HG03558 (cell line): Measurements from ENCODE around the gene ITGB3BP.
"Not testable (repeated sequence)": the region's sequence is repeated elsewhere in the genome, so short reads cannot be mapped to it uniquely, and the experiment has no call there.

Source experiments
- ATAC-seq: cut with Tn5 transposase; IDR thresholded peaks from one replicate; pipeline ENCODE4 v1.9.1; 2021; ENCODE audit warnings: moderate number of reproducible peaks; ENCODE audit not compliant: unreplicated experiment; ENCODE audit errors: extremely low read depth

The ITGB3BP gene

DNA sequence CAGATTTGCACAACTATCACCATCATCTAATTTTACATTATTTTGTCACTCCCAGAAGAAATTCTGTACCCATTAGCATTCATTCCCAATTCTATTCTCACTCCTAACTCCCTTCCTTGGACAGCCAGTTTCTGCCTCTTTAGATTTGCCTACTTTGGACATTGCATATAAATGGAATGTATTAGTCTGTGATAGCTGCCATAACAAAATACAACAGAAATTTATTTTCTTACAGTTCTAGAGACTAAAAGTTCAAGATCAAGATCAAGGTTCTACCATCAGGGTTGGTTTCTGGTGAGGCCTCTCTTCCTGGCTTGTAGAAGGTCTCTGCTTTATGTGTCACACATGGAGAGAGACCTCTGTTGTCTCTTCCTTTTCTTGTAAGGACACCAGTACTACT, 93.7 kb downstream of the ITGB3BP start:
- ATAC-seq, result no peak

DNA sequence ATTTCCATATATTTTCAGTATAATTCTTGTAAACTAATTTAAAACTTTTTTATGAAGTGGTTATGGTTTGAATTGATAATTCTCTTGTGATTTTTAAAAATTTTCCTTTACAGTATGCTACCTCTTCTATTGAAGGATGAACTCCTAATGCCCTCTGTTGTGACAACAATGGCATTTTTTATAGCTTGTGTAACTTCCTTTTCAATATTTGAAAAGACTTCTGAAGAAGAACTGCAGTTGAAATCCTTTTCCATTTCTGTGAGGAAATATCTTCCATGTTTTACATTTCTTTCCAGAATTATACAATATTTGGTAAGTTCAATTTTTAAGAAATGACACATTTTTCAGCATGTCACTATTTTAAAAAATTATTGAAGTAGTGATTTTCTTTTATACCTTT, 94.2 kb downstream of the ITGB3BP start:
- ATAC-seq, result no peak

DNA sequence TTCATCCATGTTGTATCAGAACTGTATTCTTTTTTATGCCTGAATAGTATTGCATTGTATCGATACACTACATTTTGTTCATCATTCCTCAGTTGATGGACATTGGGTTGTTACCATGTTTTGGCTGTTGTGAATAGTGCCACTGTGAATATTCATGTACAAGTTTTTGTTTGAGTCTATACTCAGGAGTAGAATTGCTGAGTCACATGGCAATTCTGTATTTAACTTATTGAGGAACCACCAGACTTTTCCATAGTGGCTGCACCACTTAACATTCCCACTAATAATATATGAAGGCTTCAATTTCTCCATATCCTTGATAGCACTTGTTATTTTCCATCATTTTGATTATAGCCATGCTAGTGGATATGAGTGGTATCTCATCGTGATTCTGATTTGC, 99.4 kb downstream of the ITGB3BP start:
- ATAC-seq, result no peak

DNA sequence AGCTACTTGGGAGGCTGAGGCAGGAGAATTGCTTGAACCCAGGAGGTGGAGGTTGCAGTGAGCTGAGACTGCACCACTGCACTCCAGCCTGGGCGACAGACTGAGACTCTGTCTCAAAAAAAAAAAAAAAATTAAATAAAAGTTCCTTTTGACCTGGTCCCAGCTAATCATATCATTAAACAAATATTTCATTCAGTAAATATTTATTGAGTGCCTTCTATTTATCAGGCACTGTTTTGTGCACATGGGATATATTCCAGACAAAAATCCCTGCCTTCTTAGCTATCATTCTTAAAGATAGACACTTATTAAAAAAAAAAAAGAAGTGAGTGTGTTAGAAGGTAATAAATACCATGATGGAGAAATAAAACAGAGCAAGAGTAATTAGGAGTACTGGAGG, 102.3 kb downstream of the ITGB3BP start:
- not testable (repeated sequence) for ATAC-seq

DNA sequence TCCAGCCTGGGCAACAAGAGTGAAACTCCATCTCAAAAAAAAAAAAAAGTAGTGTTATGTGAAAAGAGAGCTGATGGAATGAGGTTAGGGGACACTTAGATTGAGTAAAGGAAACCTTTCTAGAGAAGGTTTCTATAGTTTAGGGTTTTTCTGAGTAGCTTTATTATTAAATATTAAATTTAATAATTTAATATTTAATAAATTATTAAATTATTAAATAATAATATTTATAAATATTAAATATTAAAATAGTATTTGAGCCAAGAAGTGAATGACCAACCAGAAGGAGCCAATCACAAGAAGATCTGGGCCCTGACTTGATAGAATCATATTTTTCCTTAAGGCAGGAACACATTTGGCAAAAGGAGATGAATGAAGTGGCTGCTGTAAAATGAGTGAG, 104.9 kb downstream of the ITGB3BP start:
- ATAC-seq, result no peak

DNA sequence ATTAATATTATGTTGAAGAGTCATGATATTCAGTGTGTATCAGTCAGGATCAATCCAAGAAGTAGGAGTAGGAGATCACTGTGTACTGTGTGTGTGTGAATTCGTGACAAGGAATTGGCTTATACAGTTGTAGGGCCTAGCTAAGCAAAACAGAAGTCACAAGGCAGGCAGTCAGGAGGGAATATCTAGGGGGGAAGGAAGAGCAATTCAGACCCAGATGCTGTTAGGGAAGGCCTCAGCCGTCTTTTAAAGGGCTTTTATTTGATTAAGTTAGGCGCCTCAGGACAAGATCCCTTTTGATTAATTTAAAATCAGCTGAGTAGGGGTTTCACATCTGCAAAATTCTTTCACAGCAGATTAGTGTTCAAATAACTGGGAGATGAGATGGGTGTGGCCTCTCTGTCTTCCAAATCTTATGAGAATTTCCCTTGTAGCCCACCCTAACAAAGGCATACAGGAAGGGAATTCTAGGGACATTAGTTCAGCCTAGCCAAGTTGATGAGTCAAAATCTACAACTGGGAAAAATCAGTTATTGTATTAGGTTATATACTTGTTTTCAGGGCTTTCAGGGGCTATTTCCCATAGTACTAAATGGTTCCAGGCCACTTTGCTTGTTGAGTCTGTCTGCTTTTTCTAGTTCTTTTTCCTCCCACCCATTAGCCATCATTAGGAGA, 108.2 kb downstream of the ITGB3BP start:
- ATAC-seq, result no peak

DNA sequence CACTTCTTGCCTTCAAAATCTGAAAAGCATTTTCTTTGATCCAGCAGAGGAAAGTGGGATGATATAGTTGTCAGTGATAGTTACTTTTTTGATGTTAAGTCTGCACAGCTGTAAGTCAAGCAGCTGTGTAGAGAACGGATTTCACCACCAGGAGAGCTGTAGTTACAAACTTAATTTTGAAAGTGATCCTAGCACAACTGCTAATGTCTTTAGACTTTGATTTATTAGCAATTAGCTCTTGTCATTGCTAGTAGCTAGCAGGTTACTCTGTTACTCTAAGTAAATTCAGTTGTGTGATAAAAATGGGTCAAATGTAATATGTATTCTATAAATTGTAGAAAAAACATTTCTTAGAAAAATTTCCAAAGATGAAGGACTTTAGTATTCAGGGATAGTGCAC, 109.6 kb downstream of the ITGB3BP start:
- no peak for ATAC-seq

DNA sequence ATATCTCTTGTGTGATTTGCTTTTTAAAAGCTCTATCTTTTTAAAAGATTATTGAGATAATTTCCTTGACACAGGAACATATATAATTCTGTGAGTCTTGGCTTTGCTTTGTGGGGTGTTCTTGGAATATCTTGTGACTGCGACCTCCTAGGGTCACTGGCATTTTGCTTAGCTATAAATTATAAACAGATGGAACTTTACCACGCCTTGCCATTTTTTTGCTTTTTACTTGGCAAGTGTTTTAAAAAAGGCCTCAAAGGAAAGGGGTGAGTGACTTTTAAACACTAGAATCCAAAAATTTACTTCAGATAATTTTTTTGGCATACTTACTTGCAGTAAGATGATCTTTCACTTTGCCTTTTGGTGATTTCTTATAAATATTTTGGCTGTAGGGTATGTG, 112.0 kb downstream of the ITGB3BP start:
- ATAC-seq, result no peak

DNA sequence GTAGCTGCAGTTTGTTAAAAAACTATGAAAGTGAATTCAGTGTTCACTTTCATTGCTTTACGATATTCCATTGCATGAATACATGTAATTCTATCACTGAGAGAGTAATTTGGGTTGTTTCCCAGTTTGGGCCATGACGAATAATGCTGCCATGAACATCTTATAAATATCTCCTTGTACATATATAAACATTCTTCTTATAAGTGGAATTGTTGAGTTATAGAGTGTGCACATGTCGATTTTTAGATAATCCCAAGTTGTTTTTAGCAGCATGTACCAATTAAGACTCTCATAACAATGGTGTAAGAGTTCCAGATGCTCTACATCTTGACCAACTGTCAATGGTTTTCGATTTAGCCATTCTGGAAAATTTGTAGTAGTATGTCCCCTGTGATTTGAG, 114.7 kb downstream of the ITGB3BP start:
- ATAC-seq, result no peak

DNA sequence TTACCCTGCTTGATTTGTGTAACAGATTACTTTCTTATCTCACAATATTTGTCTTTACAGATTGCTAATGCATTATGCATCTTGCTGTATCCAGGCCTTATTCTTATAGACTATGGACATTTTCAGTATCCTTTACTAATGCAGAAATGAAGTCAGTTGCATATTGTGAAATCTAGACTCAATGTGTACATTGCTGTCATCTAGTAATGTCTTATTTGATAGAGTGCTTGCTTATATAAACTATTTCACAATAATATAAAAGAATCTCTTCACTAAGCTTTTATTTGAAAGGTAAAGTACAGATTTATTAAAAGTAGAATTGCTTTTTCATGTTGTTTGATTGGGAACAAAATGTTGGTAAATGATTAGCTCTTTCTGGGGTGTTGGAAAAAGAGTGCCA, 116.0 kb downstream of the ITGB3BP start:
- no peak for ATAC-seq

DNA sequence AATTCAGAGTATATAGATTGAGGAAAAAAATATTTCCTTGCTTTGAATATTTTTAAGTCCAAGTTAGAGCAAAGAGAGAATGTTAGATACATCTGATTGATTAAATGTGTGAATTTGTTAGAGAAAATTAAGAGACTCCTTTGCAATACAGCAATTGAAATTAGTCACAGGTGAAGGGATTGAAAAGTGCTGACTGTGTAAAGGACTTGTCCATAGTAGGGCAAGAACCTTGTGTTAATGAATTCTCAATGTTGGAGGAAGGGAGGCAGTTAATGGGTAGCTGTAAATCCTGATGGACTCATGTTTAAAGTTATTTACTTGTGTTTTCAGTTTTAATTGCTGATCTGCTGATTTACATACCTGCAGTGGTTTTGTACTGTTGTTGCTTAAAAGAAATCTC, 117.0 kb downstream of the ITGB3BP start:
- no peak for ATAC-seq

DNA sequence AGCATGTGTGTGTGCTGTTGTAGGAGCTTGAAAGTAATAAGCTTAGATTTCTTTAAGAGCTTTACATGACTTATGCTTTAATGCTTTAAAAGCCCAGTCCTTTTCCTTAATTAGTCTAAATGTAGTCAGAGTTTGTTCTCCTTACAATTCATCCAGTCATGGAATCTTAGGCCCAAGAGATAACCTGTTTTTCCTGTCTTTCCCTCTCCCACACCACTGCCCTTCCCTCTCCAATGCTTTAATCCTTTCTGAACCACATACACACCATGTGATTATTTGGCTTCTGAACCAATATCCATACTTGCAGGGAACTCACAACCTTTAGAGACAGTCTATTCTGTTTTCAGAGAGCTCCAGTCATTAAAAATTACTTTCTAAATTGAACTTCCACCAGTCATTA, 118.0 kb downstream of the ITGB3BP start:
- no peak for ATAC-seq

DNA sequence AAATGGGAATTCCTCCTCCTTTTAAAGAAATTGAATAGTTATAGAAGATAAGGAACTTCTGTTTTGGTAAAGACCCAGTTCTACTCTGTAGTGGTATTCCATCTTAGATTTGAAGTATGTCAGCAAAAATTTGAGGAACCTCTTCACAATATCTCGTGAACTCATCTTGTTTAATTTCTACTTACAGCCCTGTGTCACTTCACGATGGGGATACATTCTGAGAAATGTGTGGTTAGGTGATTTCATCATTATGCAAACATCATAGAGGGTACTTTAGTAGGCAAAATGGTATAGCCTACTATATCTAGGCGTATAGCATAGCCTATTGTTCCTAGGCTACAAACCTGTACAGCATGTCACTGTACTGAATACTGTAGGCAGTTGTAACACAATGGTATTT, 119.6 kb downstream of the ITGB3BP start:
- no peak for ATAC-seq

DNA sequence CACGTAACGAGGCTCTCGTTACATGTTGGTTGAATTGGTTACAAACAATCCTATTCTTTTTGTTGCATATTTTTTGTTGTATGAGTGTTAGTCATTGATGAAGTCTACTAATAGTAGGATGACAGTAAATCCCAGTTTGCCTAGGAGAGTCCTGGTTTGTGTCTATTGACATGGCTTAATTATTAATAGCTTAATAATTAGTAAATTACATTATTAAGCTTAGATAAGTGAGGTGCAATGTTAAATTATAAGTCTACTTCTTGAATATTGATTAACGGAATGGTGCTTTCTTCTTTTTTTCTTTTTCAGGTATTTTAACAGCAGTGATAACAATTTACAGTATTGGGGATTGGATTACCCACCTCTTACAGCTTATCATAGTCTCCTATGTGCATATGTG, 121.1 kb downstream of the ITGB3BP start:
- ATAC-seq, result no peak
